Endothelial cell of umbilical vein (primary cell): ENCODE data around the gene PERP. TPM values are rescaled to one million over a fixed set of nuclear protein-coding genes. Genes with fewer than 3 reads are reported as not detected.

Source experiments
- BruUV-seq: library from RNA; stranded (reverse); fragments of 400-500 nt; replicated peaks from 2 replicates; lab custom pipeline; 2021; lab: Mats Ljungman, UMichigan
- CTCF ChIA-PET: fragments of 300-600, 350-600 bp; sonication (Branson Sonifier 250); formaldehyde crosslinking; loops from one replicate; lab custom pipeline; 2021; ENCODE audit warnings: antibody characterized with exemption, inconsistent platforms; lab: Charles Lee
- POLR2A ChIA-PET: fragments of 300-600, 350-600 bp; sonication (Branson Sonifier 250); formaldehyde crosslinking; loops from one replicate; lab custom pipeline; 2021; ENCODE audit warnings: antibody characterized with exemption, inconsistent platforms; lab: Charles Lee
- DNase-seq: peaks from one replicate; pipeline ENCODE4 v3.0.0-alpha.2; 2011; ENCODE audit warnings: low read depth, low spot score
- FAIRE-seq: peaks from 2 replicates; lab custom pipeline; 2011; peaks lifted over from hg19 to GRCh38; lab: Jason Lieb, UNC
- H2AFZ ChIP-seq: 2 replicates; pipeline ENCODE4 v1.6.0; 2012; ENCODE audit warnings: low read depth, low read length, control low read depth, inconsistent platforms
- H3K27ac ChIP-seq: 2 replicates; pipeline ENCODE4 v1.5.1; 2011; ENCODE audit warnings: low read depth, mild to moderate bottlenecking, control low read depth, low read length, moderate library complexity; ENCODE audit not compliant: insufficient read depth
- H3K27me3 ChIP-seq, 2 experiments: 2 replicates each; pipeline versions ENCODE4 v1.6.0 to v1.6.1; 2011; ENCODE audit warnings: low read length in 2 of 2, mixed read lengths in 1 of 2; ENCODE audit not compliant: control insufficient read depth in 2 of 2, insufficient read depth in 2 of 2
- H3K36me3 ChIP-seq, 2 experiments: 2 replicates in 1 of 2; 3 replicates in 1 of 2; pipeline ENCODE4 v1.5.1; 2011; ENCODE audit warnings: low read length in 2 of 2, mild to moderate bottlenecking in 1 of 2, moderate library complexity in 1 of 2; ENCODE audit not compliant: control insufficient read depth in 2 of 2, insufficient read depth in 2 of 2; ENCODE audit errors: extremely low read depth in 1 of 2
- H3K4me1 ChIP-seq: 3 replicates; pipeline ENCODE4 v1.5.1; 2011; ENCODE audit warnings: mild to moderate bottlenecking, low read length; ENCODE audit not compliant: control insufficient read depth, insufficient read depth; ENCODE audit errors: extremely low read depth
- H3K4me2 ChIP-seq: 2 replicates; pipeline ENCODE4 v1.6.1; 2011; ENCODE audit warnings: low read length, control low read depth, mixed read lengths; ENCODE audit not compliant: insufficient read depth
- H3K4me3 ChIP-seq, 3 experiments: fragments of 200-600 bp in 1 of 3; sonication (generic), shearing (Covaris generic) in 1 of 3; replicated peaks in 1 of 3; 2 replicates each; pipeline ENCODE4 v1.5.1; 2011 to 2016; ENCODE audit warnings: control low read depth in 3 of 3, low read length in 3 of 3, mild to moderate bottlenecking in 2 of 3, inconsistent platforms in 1 of 3, low read depth in 1 of 3, moderate library complexity in 1 of 3; ENCODE audit not compliant: insufficient read depth in 1 of 3
- H3K79me2 ChIP-seq: 2 replicates; pipeline ENCODE4 v1.6.0; 2012; ENCODE audit warnings: low read length, inconsistent platforms; ENCODE audit not compliant: control insufficient read depth, insufficient read depth
- H3K9ac ChIP-seq: replicated peaks from 2 replicates; pipeline ENCODE3; 2011; ENCODE audit warnings: low read length, control low read depth; ENCODE audit not compliant: insufficient read depth; ENCODE audit errors: extremely low read depth
- H3K9me1 ChIP-seq: replicated peaks from 3 replicates; pipeline ENCODE4 v1.6.0; 2011; ENCODE audit warnings: mild to moderate bottlenecking, low read length; ENCODE audit not compliant: control insufficient read depth, insufficient read depth; ENCODE audit errors: extremely low read depth
- H3K9me3 ChIP-seq: replicated peaks from 2 replicates; pipeline ENCODE4 v1.5.1; 2012; ENCODE audit warnings: low read length, inconsistent platforms; ENCODE audit not compliant: control insufficient read depth, insufficient read depth
- H4K20me1 ChIP-seq: replicated peaks from 2 replicates; pipeline ENCODE3; 2011; ENCODE audit warnings: mild to moderate bottlenecking, low read length; ENCODE audit not compliant: control insufficient read depth, insufficient read depth; ENCODE audit errors: extremely low read depth
- CTCF ChIP-seq, 2 donors: IDR thresholded peaks; 1 replicate in 1 of 2; 2 replicates in 1 of 2; pipeline ENCODE4 v1.5.1; 2011; ENCODE audit warnings: low read length in 2 of 2, mild to moderate bottlenecking in 2 of 2, moderate library complexity in 2 of 2, control low read depth in 1 of 2, inconsistent platforms in 1 of 2, low read depth in 1 of 2; ENCODE audit not compliant: insufficient read depth in 1 of 2; ENCODE audit errors: extremely low read depth in 1 of 2
- EZH2 ChIP-seq: IDR thresholded peaks from 2 replicates; pipeline ENCODE4 v1.6.1; 2012; ENCODE audit warnings: borderline replicate concordance, low read depth, mild to moderate bottlenecking, moderate library complexity, low read length, inconsistent platforms; ENCODE audit not compliant: severe bottlenecking
- FOS ChIP-seq: IDR thresholded peaks from 2 replicates; pipeline ENCODE4 v1.6.1; 2011; ENCODE audit warnings: mild to moderate bottlenecking, low read length, moderate library complexity, borderline replicate concordance; ENCODE audit not compliant: insufficient read depth
- MAX ChIP-seq: IDR thresholded peaks from 2 replicates; pipeline ENCODE4 v1.6.1; 2011; ENCODE audit not compliant: insufficient read depth, insufficient read length
- POLR2AphosphoS5 ChIP-seq: IDR thresholded peaks from 2 replicates; pipeline ENCODE4 v1.6.1; 2012; ENCODE audit warnings: low read depth, mild to moderate bottlenecking, control low read depth, low read length, moderate library complexity; ENCODE audit not compliant: insufficient read depth
- dilution Hi-C: fragments of 300-500 bp; cut with MboI; formaldehyde crosslinking; loops from one replicate; pipeline ENCODE4 v1.15.0; 2019; ENCODE audit warnings: low sequenced_read_pairs; ENCODE audit not compliant: extremely low pct_ligation_motif_present
- intact Hi-C: fragments of 100-400 bp; cut with micrococcal nuclease; formaldehyde crosslinking; loops from one replicate; pipeline ENCODE4 v1.10.0; 2022
- polyA plus RNA-seq, 4 experiments: library from polyadenylated mRNA; depleted of rRNA in 3 of 4; stranded (reverse) in 3 of 4; unstranded in 1 of 4; fragments of >200 nt; gene quantifications; 2 replicates each; pipeline versions ENCODE4 v1.2.1 to v1.2.3, GENCODE V29; 2011 to 2012; ENCODE audit warnings: missing spikeins in 1 of 4
- total RNA-seq: library from RNA; stranded (reverse); gene quantifications from 2 replicates; pipeline ENCODE4 v1.2.3, GENCODE V29; 2021

PERP gene
- total and polyA plus RNA-seq, 2 donors (not counting 3 experiments of a cell fraction or from before 2014, with no cell fraction given) = 15.7 to 27.4 TPM

GRCh38 chr6:138115877-138116660 is 8.8 kb upstream of the PERP start:
- POLR2A ChIA-PET = interaction anchor here (0.7 kb wide), 1 partner anchor 872 kb away, joined by 4 read pairs; the partner anchor contains the start of gene REPS1
- peaks cover 5 to 8% of the 10 kb centered on the region in 2 experiments for H3K27me3 ChIP-seq
- no peak overlapping the region for H2AFZ ChIP-seq
- CTCF ChIA-PET = interaction anchor here (0.6 to 4.0 kb wide), 53 partner anchors 9 to 1324 kb away, joined by 3 to 50 read pairs (median 4); partner anchors contain the start of genes ARFGEF3, HEBP2, MAP3K5 and OLIG3
- DNase-seq (peak; percentile 71), FAIRE-seq (peak; percentile 95)
- no peaks in the 10 kb centered on the region for H3K36me3 ChIP-seq
- intact Hi-C loops = loop anchor here (1.0 to 2.0 kb wide), 10 partner anchors 162 to 1248 kb away; partner anchors contain the start of genes HEBP2 and REPS1
- no peak overlapping the region for H3K9ac ChIP-seq
- no TSS peak for BruUV-seq
- no peak overlapping the region for H3K27ac ChIP-seq
- TF ChIP-seq MAX (no peak), POLR2AphosphoS5 (no peak), CTCF (IDR thresholded peaks at IDR 0.05; ENCODE audit: extremely low read depth in 1 of 2, insufficient read depth in 1 of 2, low read depth in 1 of 2, low read length in 2 of 2) (peak; percentile 42 to 44), FOS (no peak), EZH2 (no peak)
- no peaks in the 10 kb centered on the region for H3K4me1 ChIP-seq
- H3K79me2 ChIP-seq = no peaks in the 10 kb centered on the region
- H3K9me1 ChIP-seq = peaks cover 4% of the 10 kb centered on the region
- no peaks in the 10 kb centered on the region for H4K20me1 ChIP-seq
- H3K4me3 ChIP-seq = no peak overlapping the region
- no peaks in the 10 kb centered on the region for H3K9me3 ChIP-seq
- dilution Hi-C loops = no loop called here
- H3K4me2 ChIP-seq = no peak overlapping the region
